NCI-H2171 (cell line): Measurements from ENCODE around the gene ATXN1L.
A peak's percentile ranks its signal among the peaks of the same experiment; 100 is the strongest.
"Not testable (repeated sequence)": the region's sequence is repeated elsewhere in the genome, so short reads cannot be mapped to it uniquely, and the experiment has no call there.

Experiments used
- DNase-seq: peaks from one replicate; lab custom pipeline; 2025; lab: John Stamatoyannopoulos, UW

Gene ATXN1L

DNA sequence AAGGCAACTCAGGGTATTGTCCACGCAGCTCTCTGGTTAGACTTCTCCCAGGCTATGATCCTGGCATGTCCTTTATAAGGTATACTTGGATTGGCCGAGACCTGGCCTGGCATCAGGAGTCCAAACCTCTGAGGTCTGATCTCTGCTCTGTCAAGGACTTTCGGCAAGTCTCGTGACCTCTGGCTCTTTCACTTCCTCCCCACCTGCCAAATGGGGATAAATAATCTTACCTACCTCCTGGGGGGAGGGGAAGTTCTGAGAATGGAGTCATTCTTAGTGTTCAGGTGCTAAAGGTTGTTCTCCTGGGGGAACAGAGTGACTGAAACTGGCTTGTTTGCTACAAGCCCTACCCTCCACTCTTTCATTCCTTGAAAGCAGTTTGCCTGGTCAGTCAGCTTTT, 7.6 kb downstream of the ATXN1L start:
- no peak for DNase-seq

DNA sequence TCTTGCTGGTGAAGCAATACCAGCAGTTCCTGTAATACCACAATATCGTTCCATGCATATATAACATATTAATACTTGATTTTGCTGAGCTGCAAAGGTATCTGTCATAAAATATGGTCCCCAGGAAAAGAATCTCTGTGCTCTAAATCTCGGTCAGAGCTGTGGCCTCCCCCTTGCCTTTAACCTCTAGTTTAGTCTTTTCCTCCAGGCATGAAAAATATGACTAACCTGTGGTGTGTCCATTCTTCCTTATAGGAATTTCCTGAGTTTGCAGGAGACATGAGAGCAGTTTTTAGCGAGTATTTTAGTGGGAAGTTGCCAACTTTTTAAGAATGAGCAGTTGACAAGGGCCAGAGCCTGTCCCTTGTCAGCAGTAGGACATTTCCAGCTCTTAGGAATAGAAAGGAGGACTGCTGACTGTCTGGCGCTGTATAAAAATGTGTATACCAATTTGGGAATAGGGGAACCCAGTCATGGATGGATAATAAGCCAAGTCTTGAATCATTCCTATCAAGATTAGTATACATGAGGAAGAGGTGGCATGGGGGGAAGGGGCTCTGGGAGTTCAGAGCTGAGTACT, 8.7 kb downstream of the ATXN1L start:
- DNase-seq: no peak

DNA sequence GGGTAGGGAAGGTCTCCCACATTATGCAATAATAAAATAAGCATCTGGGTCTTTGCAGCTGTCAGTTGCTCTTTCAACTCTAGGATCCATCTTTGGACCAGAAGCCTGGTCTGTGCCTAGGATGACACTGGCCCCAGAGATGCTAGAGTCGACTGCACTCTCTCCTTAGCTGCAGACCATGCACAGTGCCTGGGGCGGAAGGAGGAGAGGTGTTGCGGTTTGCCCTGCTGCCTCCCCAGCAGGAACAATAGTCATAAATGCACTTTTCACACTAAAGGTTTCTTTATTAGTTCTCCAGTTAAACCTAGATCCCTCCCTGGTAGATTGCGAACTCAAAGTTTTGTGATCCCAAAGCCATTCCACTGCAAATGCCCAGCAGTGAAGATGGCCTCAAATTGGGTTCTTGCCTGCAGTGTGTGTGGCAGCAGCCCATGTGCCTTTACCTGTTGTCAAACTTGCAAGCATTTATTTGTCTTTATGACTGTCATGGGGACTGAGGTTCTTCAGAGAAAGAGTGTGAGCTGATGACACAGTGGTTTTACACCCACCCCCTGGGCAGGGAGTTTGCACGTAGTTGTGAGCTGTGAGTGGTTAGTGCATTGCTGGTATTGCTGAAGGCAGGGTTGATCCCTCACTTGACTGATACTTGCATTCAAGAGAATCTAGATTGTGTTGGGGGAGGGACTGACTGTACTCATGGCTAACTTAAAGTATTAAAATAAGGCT, 10.3 kb downstream of the ATXN1L start:
- no peak for DNase-seq

DNA sequence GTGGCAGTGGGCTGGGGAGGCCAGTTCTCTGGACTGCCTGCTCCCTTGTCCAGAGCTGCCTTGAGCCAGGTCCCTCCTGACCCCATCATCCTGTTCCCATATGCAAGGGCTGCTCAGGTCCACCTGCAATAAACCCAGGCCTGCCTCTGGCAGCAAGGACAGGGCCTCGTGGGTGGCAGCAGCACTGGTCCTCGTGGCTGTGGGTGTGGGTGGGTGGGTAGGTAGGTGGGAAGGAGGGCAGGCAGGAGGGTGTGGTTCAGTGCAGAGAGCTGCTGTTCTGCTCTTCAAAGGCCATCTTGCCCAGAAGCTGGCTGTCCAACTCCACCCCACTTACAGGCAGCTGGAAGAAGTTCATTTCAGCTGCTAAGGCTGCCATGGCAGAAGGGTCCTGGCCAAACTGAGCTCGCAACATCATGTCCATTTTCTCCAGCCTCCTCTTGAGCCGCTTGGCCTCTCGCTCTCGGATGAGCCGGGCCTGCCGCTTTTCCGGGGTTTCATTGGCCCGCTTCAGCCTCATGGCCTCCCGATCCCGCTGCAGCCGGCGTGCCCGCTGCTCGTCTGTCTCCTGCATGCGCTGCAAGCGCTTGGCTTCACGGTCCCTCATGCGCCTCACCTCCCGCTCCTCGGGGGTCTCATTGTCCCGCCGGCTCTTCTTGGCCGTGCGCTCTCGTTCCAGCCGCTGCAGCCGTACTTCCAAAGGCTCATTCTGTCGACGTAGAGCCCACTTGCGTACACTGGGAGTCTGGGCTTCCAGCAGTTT, 14.2 kb downstream of the ATXN1L start:
- no peak for DNase-seq

DNA sequence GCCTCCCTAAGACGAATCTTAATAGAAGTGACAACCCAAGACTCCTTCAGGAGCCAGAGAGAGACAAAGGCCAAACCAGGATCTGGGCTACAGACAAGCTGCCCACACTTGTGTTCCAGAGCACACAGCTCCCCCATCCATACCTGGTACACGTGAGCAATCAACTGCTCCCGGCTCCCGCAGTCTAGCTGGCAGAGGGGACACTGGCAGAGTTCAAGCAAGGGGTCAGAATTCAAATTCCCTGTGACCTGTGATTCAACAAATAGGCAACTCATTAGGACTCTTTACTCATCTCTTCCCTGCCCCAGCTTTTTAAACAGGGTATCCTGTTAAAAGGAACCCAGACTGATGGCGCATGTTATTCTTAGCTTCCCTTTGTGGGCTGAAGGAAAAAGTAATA, 18.2 kb downstream of the ATXN1L start:
- DNase-seq: no peak

DNA sequence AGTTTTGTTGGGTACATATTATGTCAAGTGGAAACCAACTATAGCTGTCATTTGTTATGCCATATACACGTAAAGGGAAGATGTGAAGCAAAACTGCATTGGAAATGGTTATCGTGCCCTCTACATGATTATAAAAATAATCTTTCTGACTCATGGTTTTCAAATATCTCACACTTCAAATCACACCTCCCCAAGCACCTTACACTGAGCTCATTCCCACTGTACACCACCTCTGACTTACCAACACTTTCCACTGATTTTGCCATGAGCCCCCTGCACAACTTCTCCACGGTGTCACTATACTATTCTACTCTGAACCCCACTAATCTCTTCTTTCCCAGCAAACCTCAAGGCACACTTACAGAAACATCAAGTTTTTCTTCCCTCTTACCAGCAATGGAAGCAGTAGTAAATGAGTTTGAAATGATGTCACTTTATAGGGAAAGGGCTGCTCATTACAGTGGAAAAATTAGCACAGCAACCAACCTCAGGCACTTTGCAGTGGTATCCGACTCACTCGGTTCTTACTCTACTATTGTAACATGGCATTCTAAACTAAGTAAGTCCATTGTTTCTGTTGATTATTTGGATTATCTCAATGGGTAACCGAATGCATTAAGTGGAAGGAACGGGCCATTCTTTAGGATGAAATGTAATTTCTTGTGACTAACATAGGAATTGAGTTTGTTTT, 19.5 kb downstream of the ATXN1L start:
- no peak for DNase-seq

DNA sequence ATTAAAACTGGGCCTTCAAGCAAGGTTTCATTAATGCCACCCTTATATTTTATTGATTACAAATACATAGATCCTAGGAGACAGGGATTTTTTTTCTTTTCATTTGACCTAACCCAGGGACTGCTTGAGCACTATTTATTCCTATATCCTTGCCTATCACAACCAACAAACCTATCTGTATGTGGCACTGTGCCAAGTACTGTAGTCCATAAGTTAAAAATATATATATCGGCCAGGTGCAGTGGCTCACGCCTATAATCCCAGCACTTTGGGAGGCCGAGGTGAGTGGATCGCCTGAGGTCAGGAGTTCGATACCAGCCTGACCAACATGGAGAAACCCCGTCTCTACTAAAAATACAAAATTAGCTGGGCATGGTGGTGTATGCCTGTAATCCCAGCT, 21.4 kb downstream of the ATXN1L start:
- not testable (repeated sequence) for DNase-seq

DNA sequence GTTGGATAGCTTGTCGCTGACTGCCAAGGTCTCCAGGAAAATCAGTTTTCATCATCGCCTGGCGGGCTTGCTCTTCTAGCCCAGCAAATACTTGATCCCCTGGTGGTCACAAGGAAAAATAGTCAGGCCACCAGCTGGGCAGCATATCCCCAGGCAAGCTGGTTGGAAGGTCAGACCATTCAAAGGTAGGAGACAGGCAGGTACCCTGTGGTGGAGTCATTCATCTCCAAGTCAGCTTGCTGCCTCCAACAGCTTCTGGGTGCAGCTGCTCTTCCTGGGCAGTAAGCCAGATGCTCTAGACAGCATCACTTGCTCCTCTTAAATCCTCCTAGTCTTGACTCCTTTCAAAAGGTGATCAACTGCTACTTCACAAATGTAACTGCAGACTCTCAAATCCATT, 22.2 kb downstream of the ATXN1L start:
- no peak for DNase-seq

DNA sequence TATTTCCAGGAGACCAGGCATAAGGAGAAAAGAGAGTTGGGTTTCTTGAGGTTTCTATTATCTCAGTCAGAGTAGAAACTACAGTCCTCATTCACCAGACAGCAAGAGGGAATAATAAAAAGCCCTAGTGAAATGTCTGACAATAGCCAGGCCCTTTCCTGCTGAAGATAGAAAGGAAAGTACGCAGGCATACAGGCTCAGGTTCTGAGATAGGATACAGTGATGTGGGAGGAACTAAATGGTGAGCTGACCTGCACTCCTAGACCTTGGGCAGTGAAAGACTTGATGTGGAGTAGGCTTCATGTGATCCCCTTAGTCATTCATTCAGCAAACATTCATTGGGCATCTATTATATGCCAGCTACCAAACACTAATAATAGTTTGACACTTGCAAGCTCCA, 23.3 kb downstream of the ATXN1L start:
- DNase-seq: no peak

DNA sequence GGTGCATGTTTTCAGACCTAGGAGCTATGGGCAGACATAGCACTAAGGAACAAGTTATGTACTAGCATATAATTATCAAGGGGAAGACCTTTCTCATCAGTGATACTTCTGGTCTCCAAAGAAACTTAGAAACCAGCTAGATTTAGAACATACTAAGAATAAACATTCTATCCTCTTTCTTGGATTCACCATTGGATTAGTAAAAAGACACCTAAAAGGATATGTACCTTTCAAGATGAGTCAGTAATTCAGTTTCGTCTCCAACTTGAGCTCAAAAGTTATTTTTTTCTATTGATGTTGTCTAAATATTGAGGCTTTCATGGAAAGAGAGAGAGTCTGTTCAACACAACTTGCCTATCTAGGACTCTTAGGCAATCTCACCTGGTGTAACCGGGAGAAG, 25.0 kb downstream of the ATXN1L start:
- no peak for DNase-seq

DNA sequence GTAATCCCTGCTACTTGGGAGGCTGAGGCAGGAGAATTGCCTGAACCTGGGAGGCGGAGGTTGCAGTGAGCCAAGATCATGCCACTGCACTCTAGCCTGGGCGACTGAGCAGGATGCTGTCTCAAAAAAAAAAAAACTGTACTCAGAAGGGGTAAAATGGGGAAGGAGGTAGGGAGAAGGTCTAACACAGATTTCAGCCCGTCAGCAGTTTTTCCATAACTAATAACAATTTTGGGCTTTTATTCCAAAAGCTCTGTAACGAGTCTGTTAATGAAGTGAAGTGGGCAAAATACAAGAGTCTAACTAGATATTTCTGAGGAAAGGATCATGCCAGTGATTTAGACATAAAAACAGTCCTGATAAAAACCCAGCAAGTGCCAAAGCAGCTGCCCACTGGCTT, 27.4 kb downstream of the ATXN1L start:
- DNase-seq: no peak

DNA sequence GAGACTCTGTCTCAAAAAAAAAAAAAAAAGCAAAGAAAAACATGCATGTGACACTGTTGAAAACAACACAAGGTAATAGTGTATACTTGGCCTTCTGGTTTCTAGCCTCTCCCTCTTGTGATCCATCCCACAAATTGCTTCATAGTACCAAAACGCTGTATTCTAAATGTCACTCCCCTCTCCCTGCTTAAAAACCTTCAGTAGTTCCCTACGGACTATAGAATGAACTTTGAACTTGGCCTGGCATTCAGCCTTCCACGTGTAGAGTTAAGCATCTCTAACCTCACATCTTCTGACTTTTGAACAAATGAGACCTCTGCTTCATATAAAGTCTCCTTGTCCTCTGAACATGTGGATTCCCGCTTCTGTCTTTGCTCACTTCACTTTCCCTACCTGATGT, 33.1 kb downstream of the ATXN1L start:
- DNase-seq: no peak

DNA sequence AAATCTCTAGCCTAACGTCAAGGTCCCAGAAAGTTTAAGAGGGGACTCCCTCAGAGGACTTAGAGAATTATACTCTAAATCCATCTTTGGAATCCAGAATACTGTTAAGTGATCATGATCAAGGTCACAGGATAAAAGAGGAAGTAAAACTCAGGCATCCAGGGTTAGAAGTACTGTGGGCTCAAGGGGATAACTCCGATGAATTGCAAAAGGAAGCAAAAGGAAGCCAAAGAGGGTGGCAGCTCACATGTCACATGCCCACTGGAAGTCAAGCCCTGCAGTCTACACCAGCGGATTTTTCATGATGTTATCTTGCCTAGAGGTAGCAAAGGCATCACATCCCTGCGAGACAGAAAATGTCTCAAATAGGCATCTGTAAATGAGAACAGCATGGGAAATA, 34.4 kb downstream of the ATXN1L start:
- DNase-seq: no peak

DNA sequence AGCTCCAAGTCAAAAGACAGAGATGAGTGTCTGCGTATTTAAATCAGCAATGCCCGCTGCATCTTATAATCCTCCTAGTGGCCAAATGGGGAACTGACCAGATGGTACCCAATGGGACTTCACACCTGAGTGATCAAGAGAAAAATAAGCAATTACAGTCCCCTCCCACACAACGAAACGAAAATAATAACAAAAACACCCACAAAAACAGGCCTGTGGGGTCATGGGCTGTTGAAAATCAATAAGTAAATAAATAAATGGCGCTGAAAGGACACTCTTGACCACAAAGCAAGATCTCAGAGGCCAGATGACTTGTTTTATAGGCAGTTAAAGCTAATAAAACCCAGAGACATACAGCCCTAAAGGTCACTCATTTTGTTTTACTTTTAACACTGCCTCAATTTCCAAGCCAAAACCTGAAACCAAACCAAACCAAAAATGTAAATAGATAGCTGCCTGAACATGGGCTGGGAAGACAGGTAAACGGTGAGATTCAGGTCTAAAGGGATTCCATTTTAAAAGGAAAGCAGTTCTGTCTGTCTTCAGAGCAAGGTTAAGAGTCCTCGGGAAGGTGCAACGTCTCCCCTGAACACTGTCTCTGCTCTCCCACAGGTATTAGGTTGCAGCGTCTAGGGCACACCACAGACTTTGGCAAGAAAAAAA, 36.9 kb downstream of the ATXN1L start:
- DNase-seq: peak; percentile 75

DNA sequence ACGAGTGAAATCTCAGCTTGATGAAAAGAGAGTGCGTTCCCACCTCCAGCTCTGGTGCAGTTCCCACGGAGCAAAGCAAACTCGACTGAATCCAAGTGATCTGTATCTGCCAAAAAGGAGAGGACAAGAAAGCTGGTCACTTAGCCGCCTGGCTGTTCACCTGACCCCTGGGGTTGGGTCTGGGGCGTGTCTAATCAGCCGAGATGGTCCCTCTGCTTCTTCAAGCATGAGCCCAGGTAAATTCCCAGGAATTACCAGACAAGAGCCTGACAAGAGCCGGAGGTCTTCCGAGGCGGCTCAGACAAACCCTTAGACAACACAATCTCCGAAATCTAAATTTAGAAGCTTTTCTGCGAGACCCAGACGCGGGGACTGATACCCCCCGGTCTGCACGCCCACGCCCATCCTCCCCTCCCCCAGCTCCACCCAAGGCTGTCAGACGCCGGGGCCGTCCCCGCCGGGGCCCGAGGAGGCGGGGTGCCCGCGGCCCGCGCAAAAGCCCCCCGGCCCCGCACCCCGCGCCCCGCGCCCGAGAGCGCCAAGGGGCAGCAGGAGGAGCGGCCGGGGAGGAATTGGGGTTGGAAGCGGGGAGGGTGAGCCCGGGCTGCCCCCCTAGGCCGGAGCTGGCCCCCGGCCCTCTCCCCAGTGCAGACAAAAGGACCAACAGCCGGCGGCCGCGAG, 37.5 kb downstream of the ATXN1L start:
- DNase-seq: peak; percentile 17

DNA sequence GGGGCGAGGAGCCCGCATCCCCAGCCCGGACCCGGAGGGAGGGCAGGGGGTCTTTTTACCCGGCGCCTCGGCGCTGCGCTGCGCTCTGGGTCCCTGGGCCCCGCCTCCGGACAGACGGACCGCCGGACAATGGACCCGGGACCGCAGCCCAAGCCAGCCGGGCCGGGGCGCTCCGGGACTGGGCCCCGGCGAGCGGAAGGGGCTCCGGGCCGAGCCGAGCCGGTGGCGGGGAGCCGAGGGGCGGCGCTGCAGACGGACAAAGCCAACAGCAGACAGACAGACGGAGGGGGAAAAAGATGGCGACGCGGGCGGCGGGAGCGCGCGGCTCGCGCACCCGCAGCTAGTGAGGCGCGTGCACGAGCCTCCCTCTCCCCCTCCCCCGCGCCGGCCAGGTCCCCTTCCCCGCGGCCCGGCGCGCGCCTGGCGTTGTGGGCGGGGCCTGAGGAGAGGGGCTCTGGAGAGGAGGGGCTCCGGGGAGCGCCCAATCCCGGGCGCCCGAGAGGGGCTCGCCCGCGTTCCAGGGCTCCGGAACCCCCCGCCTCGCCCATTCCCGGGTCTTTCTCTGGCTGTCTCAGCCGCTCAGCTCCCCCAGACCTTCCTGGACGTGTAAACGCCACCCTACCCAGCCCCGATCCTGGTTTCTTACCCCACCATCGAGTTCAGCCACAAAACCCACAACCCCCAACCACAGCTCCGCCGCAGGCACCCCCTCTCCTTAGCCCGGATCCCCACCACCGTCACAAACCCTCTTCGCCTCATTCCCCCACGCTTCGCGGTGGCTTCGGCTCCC, 38.3 kb downstream of the ATXN1L start, which contains the start of gene ZNF821:
Gene ZNF821 (minus strand): TSS at position 334 of the 790 bp plus-strand sequence. CDS start 4,236 bp downstream, outside the sequence.
- DNase-seq: peak; percentile 88

DNA sequence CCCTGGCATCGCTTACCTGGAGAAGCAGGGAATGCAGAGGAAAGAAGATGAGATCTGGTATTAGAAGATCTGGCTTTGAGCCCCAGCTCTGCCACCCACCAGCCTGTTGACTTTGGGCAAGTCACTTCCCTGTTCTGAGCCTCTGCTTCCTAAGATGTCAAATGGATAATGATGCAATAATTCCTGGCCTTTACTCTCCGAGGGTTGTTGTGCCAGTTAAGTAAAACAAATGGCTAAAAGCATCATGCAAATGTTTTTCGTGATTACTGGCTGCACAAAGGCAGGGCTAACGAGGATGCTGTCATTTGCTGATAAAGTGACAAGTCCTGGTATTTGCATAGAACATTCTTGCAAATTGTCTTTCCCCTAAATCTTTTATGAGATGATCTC, 39.5 kb downstream of the ATXN1L start:
- DNase-seq: no peak

DNA sequence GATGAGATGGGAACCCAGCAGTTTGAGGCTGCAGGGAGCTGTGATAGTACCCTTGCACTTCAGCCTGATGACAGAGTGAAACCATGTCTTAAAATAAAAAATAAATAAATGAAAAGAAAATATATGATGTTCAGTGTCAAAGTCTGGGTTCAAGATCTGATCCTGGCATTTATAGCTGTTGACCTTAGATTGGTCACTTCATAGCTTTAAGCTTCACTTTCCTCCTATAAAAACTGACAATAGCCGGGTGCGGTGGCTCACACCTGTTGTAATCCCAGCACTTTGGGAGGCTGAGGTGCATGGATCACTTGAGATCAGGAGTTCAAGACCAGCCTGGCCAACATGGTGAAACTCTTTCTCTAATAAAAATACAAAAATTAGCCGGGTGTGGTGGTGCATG, 43.4 kb downstream of the ATXN1L start:
- DNase-seq: no peak

DNA sequence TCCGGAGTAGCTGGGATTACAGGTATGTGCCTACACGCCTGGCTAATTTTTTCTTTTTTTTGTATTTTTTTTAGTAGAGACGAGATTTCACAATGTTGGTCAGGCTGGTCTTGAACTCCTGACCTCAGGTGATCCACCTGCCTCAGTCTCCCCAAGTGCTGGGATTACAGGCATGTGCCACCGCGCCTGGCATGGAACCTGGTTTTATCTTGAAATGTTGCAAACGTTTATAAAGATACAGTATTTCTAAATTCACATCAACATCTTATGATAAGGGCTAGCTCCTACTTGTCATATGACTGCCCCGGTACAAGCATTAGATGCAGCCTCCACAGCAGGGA, 48.1 kb downstream of the ATXN1L start:
- no peak for DNase-seq

DNA sequence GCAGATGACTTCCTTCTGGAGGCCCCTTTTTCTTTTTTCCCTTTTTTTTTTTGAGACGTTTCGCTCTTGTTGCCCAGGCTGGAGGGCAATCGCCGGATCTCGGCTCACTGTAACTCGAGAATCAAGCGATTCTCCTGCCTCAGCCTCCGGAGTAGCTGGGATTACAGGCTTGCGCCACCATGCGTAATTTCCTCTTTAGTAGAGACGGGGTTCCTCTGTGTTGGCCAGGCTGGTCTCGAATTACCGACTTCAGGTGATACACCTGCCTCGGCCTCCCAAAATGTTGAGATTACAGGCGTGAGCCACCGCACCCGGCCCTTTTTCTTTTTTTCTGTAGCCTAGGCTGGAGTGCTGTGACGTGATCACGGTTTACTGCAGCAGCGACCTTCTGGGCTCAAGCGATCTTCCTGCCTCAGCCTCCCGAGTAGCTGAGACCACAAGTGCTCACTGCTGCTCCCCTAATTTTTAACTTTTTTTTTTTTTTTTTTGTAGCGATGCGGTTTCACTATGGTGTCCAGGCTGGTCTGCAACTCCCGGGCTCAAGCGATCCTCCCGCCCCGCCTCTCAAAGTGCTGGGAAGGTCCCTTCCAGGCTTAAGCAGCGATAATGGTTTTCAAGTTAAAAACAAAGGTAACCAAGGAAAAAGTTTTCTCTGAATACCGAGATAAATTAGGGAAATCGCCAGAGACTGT, 48.6 kb downstream of the ATXN1L start:
- peak; percentile 50 for DNase-seq
